ENCODE measurements around the gene CCDC92B.
"Not testable (repeated sequence)": the region's sequence is repeated elsewhere in the genome, so short reads cannot be mapped to it uniquely, and the experiment has no call there.

The CCDC92B gene

GRCh38 chr17:2703181-2703580 is 46.3 kb downstream of the CCDC92B start:
- TF ChIP-seq CTCF (IDR thresholded peaks at IDR 0.05; ENCODE audit: extremely low read depth, insufficient read depth, missing control alignments), result no peak
- DNase-seq (ENCODE audit: low spot score), result peak; percentile 17
- in situ Hi-C loops (cut with MboI; ENCODE audit: low pct_unique_long_range_greater_than_20kb, low sequenced_read_pairs, unreplicated experiment), result no loop called here

DNA sequence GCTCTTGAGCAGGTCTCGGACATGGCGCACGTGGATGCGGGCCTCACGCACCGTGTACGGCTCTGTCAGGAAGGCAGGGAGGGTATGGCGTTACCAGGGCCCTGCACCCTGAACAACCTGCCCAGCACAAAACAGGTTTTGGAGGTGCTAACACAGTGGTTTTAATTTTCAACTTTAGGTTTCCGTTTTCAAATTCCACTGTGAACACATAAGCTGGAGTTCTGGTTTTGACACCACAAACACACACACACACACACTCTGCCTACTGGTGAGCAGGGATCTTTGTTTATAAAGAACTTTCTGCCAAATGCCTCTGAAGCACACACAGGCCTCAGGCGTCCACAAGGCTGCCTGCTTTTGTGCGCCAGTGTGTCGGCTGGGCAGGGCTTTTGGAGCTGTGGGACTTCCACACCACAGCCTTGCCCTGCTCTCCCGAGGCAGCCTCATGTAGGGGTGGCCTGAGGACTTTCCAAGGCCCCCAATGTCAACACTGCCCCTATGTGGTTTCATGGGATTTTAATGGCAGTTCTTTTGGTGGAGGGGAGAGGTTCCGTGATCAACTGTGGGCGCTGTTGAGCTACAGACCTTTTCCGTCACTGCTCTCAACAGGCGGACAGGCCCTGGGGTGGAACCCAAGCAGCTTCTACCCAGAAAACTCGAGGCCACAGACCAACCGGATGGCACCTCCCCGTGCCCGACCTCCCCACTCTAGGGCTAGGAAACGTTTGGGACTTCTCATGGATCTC is 47.3 kb downstream of the CCDC92B start:
- in situ Hi-C loops (cut with MboI; ENCODE audit: low pct_unique_long_range_greater_than_20kb, low sequenced_read_pairs, unreplicated experiment), result no loop called here
- no peak for TF ChIP-seq CTCF (IDR thresholded peaks at IDR 0.05; ENCODE audit: extremely low read depth, insufficient read depth, missing control alignments)
- peak; percentile 22 for DNase-seq (ENCODE audit: low spot score)

DNA sequence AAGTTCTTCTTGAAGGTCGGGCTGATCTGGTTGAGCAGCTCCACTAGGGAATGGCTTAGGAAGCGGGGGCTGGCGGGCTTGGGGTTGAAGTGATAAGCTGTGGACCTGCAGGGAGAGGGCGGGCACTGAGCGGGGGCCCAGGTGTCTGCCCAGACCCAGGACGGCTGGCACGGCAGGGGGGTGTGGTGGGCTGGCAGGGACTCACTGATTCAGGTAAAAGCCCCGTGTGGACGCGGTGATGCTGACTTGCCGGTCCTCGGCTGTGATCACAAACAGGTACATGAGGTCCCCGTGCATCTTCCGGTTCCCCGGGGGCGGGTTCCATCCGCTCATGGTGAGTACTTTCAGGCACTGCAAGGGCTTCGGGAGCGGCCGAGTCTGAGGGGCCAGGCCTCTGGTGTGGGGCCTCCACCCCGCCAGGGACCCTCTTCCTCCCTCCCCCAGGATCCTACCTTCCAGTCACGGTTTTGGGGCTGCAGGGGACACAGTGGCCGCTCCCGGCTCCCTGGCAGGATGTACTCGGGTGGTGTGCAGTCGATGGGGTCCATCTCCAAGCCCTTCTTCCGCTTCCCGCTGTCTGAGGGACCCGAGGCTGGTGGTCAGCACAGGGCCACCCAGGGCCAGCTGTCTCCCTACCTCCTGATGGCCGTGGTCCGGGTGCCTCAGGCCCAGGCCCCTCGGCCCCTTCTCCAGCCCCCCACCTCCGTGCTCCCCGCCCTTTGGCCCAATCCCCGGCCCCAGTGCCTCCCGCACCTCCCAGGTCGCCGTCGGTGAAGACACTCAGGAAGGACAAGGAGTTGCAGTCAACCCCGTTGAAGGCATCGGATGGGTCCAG is 48.1 kb downstream of the CCDC92B start:
- DNase-seq (ENCODE audit: low spot score), result peak; percentile 21
- in situ Hi-C loops (cut with MboI; ENCODE audit: low pct_unique_long_range_greater_than_20kb, low sequenced_read_pairs, unreplicated experiment), result no loop called here
- no peak for TF ChIP-seq CTCF (IDR thresholded peaks at IDR 0.05; ENCODE audit: extremely low read depth, insufficient read depth, missing control alignments)

GRCh38 chr17:2700491-2701141 is 48.8 kb downstream of the CCDC92B start:
- in situ Hi-C loops (cut with MboI; ENCODE audit: low pct_unique_long_range_greater_than_20kb, low sequenced_read_pairs, unreplicated experiment), result no loop called here
- DNase-seq (ENCODE audit: low spot score), result peak; percentile 30
- no peak for TF ChIP-seq CTCF (IDR thresholded peaks at IDR 0.05; ENCODE audit: extremely low read depth, insufficient read depth, missing control alignments)

- no peak for TF ChIP-seq CTCF (IDR thresholded peaks at IDR 0.05; ENCODE audit: extremely low read depth, insufficient read depth, missing control alignments)
- in situ Hi-C loops (cut with MboI; ENCODE audit: low pct_unique_long_range_greater_than_20kb, low sequenced_read_pairs, unreplicated experiment), result no loop called here
- DNase-seq (ENCODE audit: low spot score), result peak; percentile 23
Observed at GRCh38 chr17:2700030-2700490, 49.4 kb downstream of the CCDC92B start.

GRCh38 chr17:2699216-2699805 is 50.1 kb downstream of the CCDC92B start:
- in situ Hi-C loops (cut with MboI; ENCODE audit: low pct_unique_long_range_greater_than_20kb, low sequenced_read_pairs, unreplicated experiment); DNase-seq (ENCODE audit: low spot score): not testable (repeated sequence)
